Activated CD4-positive, alpha-beta T cell treated with anti-CD3 and anti-CD28 coated beads, Interleukin-2, Interleukin-4, amounts not matched to agents 100 ng/mL and 50 ng/mL, durations not matched to agents 16 hours and 8 hours (primary cell): Measurements from ENCODE around the gene CHURC1.

ENCODE experiments used
- DNase-seq: peaks from one replicate; pipeline ENCODE4 v3.0.0-alpha.2; 2020; ENCODE audit warnings: low spot score

The CHURC1 gene

DNA sequence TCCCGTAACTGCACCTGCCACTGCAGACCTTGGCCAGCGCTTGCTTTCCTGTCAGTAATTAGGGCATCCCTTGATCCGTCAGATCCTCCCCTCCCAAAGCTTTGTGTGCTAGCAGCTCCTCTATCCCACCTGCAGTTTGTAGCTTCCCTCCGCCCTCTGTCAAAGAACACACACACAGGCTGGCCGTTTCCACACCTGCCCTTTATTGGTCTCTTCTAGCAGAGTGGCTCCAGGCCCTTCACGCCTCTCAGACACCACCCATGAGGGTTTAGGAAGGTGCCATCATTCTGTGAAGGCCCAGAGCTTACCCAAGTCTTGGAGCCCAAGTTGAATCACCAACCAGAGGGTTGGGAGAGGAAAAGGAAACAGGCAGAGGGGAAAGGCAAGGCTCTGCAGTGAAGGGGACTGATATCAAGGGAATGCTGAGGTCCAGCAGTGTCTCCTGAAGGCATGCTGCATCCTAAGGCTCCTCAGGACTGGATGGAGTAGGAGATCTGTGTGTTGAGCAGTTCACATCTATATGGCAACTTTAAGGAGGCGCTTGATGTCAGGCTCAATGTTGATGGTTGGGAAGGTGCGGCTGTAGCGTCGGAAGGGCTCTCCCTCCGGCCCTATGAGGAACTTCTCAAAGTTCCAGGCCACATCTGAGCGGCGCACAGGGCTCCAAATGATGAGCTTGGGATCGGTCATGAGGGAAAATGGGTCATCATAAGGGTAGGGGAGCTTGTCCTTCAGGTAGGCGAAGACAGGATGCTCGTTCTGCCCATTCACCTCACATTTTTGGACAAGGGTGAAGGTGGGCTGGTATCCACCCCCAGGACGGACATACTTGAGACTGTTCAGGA lies 24.9 kb downstream of the CHURC1 start:
- no peak for DNase-seq

DNA sequence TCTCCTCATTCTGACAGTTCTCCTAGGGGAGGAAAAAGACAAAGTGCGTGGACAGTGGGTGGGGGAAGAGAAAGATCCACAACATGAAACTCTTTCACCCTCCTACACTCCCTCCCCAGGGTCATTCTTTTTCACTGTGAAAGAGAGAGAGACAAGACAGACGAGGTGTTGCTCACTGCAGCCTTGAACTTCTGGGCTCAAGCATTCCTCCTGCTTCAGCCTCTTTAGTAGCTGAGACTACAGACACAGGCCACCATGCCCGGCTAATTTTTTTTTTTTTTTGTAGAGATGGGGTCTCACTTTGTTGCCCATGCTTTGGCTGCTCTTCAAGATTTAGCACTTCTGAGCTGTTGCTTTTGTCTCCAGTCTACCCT lies 25.5 kb downstream of the CHURC1 start:
- DNase-seq: no peak

DNA sequence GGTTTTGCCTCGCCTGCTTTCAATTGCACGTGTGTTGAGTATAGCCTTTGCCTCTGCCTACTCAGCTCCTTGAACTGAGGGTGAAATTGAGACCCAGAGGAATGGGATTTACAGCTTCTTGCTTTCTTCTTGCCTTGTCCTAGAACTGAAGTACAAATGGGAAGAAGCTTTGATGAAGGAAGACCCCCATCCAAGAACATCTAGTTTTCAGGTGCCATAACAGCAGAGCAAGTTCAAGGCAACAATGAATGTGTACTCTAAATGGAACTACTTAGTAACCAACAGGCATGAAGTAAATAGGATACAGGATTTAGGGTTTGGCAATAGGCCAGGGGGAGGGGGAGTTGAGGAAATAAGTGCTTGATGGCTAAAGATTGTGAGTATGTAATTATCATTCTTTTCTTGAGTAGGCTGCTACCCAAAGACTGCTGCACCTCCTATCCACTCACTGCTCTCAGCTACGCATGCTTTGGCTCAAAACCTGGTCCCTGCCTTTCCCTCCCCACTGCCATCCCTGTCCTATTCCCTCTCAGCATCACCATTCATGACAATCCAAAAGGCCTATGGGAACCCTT lies 26.2 kb downstream of the CHURC1 start:
- no peak for DNase-seq

DNA sequence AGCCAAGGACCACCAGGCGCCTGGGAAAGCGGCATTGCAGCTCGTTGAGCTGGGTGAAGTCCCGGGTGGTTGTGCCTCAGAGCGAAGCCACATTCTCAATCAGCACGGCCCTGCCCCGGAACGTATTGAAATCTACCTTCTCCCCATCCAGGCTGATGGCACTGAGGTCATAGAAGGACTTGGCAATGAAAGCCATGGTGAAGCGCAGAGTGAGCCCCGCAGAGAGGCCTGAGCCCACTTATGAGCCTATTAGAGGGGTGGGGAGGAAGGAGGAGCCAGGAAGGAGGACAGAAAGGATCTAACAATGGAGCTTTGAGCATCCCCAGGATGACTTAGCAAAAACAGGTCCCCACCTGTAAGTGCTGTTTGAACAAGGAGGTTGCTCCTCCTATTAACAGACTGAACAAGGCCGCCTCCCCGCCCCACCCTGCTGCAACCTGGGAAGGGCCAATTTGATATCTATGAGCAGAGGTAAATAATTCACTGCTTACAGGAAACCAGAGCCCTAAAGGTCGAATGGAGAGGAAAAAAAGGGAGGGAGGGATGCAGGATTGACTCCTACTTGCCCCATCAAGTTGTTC lies 28.4 kb downstream of the CHURC1 start, which contains the start of gene GPX2:
Gene GPX2, minus strand, starts transcription at position 215 of the 581 bp plus-strand sequence. Its CDS starts 19 bp downstream, at position 196.
- DNase-seq: no peak

DNA sequence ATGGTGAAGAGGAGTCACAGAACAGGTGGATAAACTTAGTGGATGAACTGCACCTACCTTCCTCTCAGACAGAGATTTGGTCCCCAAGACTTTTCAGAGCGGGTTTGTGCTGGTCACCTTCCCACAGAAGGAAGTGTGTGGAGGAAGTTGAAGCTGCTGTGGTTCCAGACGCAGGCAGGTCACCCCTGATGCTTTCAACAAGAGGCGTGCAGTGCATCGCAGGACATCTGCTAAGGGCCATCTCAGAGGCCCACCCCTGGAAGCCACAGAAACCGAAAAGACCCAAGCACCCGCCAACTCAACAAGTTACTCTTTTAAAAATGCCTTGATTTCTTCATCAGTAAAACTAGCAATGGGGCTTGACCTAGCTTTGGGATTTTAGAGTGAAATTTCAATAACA lies 29.3 kb downstream of the CHURC1 start:
- no peak for DNase-seq

DNA sequence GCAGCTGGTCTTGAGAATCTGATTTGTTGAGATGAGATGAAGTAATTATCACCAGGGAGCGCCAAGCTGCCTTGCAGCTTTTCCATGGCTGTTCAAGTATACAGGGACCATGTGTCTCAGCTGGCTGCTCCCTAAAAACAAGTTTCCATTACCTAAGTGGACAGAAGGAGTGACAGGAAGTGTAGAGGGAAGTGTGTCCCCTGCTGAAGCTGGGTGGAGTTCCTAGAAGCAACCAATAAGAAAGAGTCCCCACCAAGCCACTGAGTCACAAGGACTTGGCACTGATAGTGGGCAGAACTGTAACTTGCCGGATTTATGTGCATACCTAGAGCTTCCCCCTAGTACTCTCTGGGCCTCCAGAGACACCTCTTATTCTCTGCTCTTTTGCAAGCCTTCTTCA lies 29.8 kb downstream of the CHURC1 start:
- DNase-seq: no peak

DNA sequence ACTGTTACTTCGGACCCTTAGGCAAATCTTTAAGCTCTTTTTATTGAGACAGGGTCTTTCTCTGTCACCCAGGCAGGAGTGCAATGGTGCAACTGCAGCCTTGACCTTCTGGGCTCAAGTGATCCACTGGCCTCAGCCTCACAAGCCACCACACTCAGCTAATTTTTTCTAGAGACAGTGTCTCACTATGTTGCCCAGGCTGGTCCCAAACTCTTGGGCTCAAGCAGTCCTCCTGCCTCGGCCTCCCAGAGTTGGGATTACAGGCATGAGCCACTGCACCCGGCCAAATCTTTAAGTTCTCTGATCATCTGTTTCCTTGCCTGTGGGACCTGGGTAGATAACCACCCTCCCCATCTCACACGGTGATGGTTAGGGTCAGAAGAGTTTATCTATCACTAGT lies 30.6 kb downstream of the CHURC1 start:
- DNase-seq: no peak

DNA sequence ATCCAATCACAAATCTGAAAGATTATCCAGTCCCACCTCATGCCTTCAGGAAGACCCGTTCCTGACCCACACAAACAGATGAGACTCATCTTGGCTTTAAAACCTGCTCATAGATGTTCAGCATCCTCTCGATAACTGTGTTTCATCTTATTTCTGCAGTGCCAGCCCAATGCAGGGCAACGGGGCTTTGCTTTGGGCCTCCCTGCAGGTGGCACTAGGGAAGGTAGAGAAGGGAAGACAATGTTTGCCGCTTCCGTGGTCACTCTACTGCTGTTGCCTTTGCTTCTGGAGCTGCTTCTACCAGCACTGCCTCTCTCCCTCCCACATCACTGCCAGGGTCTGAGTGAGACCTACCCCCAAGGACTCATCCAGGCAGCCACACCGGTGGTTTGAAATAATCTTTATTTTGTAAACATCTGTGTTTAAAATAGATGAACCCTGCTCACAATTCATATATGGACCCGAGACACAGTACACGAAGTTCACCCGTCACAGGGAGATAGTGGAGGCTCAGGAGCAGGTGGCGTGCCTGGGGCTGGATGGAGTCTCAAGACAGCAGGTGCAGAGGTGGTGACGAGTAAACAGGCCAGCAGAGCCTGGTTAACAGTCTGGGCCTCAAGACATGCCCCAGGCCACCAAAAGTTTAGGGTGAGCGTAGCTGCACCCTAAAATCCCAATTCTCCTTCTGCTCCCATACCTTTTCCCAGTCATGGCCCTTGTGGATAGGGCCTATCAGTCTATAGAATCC lies 31.4 kb downstream of the CHURC1 start:
- DNase-seq: no peak

DNA sequence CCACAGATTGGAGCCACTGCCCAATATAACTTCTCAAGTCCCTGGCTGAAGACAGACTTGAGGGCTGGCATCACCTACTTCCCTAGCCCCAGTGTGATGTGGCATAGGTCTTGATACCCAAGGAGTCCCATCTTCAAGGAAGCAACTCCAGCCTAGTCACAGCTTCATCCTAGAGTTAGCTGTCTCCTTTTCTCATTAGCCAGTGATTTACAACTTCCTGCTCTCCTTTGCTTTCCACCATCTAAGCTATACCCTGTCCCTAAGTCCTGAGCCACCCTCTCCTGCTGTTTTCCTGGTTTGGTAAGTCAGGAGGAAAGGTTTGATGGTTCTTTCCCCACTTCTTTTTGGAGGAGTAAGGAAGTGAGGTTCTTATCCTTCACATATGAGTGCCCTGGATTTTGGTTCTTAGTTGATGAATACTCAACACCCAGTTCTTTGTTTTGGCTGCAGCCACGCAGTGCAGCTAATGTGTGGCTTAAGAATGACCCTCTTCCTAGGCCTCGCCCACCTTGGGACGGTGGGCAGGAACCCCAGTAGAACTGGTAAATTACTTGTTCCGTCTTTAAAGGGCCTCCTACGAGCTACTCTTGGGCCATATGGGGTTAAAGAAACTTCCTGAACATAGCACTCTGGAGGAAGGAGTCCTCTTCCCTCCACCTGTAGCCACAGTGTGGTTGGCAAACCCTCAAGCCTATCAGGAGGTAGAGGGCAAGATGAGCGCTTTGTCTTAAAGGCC lies 32.2 kb downstream of the CHURC1 start:
- no peak for DNase-seq

DNA sequence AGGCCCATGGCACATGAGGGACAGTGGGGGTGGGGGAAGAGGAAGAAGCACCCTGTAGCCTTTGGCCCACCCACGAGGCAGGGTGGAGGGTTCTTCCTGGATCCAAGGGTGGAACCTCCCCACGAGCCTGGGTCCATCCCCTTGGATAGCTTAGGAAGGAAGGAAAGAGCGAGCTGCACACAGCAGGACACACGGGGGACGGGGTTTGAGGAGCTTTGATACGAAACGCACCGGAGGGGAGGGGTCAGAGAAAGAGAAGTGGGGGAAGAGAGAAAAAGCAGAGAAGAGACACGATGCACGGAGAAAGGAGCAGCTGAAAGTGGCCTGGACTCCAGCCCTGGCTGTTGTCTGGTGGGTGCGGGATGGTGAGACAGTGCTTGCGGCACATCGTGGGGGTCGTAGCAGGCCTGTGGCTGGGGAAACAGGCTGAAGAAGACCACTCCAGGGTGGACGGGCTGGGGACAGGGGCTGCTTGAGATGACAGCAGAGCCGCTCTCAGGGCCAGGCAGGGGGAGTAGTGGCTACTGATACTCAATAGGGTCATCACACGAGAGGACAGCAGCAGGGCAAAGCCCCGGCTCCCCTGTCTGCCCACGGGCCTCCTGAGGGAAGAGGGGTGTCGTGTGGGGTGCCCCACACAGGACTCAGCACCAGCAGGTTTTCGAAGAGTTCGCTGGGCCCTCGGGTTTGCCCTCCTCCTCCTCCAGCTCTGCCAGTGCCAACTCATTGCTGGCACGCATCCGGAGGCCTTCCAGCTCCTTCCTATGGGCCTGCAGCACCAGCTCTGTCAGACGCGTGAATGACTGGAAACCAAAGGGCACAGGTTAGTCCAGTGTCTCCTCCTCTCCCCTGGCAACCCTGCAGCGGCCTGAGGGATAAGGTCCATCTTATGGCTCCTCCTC lies 33.7 kb downstream of the CHURC1 start:
- DNase-seq: no peak

DNA sequence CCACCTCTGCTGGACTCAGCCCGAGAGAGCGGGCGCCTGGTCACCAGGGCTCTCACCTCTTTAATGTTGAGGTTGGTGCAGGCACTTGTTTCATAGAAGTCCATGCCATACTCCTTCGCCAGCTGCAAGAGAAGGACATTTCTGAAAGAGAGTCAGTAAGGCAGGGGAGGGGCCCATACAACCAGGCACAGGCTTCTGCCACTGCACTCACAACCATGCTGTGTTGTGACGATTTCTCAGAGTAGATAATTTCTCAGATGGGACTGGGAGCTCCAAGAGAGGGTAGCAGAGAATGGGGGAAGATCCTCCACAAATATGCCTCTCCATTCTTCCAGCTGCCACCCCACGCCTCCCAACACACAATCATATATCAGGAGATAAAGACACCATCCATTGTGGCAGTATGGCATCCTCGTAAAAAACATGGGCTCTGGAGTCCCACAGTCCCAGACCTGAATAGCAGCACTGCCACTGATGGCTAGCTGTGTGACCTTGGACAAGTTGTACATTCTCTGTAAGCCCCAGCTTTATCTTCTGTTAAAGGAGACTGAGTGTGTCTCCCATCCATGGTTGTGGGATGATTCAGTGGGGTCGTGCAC lies 34.5 kb downstream of the CHURC1 start:
- no peak for DNase-seq

DNA sequence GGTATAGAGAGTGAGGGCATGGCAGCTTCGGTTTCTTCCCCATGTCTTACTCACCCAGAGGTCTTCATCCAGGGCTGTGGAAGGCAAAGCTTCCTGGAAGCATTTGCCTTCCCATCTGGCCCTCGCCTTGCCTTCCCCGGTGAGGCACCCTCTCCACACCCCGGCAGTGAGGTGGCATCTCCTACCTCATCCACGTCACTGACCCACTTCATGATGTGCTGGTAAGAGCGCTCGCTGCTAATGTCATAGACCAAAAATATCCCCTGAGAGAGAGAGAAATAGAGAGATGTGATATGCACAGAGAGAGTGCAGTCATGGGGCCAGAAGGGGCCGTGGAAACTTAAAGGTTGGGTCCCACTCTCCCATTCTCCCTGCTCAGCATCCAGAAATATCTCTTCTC lies 36.6 kb downstream of the CHURC1 start:
- no peak for DNase-seq

DNA sequence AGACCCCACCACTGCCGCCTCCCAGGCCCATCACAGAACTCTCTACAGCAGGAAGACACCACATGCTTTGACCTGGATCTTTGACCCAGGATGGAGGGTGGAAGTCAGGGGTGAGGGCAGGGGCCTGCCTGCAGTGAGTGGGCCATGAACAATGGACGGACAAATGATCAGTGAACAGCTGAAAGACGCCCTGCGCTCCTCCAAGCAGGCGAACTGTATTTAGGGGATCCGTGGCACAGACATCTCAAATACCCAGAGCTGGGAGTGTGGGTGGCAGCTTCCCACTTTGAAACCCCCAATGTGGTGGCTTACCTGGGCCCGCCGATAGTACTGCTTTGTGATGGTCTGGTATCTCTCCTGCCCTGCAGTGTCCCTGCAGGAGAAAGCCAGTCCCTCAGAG lies 37.0 kb downstream of the CHURC1 start:
- no peak for DNase-seq

DNA sequence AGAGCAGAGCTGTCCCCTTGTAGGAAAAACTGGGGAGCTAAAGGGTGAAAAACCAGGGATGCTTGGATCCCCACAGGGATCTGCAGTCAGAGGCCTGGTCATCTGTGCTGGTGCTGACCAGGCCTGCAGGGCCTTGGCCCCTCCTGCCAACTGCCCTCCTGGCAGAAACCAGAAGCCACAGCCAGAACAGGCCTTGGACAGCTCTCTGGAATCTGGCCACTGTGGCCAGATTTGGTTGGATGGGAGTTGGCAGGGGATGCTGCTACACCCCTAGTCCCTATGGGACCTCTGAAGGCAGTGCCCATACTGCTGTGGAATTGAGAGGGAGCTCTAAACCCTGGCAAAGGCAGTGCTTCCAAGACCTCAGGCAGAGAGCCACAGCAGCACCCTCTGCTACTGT lies 37.5 kb downstream of the CHURC1 start:
- DNase-seq: no peak

DNA sequence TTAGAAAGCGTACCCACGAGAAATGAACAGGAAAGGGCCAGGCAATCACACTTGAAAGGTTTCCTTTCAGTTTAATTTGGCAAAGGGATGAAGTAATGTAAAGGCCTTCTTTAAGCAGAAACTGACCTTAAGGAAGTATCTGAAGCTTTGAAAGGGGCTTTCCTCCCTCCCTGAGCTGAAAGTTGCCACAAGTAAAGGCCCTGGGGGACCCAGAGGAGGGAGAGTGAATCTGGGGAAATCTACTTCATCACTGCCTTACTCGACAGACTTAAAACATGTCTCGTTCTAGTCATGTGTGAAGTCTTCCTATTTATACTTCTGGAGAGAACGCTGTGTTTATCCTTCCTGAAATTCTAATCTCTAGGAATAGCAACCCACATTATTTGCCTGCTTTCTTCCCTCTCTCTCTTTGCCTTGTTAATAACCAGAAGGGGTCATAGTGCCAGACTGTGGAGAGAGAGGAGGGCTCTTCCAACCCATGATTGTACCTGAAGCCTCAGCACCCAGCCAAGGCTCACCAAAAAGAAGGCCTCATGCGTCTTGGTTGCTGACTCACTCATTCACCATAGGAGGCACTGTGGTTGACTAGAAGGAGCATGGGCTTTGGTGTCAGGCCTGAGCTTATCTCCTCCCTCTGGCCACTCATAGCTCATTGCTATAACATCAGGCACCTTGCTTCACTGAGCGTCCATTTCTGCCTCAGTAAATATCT lies 38.5 kb downstream of the CHURC1 start:
- DNase-seq: no peak

DNA sequence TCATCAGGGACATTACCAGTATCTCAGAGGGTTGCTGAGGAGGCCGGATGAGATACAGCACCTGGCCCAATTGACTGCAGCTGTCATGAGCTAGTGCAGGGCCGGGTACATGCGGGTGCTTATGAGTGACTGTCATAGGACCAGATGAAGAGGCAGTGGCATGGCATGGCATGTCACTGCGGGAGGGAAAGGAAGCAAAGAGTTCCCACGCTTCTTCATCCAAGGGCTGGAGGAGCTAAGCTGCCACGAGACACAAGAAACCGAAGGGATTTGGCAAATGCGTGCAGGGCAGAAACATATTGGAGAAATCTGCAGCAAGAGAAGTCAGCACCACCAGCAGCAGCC lies 39.0 kb downstream of the CHURC1 start:
- DNase-seq: no peak

DNA sequence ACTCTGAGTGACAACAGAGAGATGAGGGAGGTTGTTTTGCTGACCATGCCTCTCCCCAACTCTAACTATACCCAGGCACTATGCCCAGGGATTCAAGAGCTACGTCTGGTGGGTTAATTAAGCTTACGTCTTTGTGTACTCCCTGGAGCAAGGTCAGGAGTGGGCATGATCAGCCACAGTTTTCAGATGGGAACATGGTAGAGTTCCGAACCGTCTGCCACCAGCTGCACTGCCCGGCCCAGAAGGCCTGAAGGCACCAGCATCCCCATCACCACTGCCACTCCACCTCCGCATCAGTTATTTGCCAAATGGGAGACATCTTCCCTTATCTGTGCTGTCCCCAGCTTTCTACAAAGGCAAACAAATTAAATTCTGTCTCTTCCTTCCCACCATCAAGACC lies 39.4 kb downstream of the CHURC1 start:
- DNase-seq: no peak

DNA sequence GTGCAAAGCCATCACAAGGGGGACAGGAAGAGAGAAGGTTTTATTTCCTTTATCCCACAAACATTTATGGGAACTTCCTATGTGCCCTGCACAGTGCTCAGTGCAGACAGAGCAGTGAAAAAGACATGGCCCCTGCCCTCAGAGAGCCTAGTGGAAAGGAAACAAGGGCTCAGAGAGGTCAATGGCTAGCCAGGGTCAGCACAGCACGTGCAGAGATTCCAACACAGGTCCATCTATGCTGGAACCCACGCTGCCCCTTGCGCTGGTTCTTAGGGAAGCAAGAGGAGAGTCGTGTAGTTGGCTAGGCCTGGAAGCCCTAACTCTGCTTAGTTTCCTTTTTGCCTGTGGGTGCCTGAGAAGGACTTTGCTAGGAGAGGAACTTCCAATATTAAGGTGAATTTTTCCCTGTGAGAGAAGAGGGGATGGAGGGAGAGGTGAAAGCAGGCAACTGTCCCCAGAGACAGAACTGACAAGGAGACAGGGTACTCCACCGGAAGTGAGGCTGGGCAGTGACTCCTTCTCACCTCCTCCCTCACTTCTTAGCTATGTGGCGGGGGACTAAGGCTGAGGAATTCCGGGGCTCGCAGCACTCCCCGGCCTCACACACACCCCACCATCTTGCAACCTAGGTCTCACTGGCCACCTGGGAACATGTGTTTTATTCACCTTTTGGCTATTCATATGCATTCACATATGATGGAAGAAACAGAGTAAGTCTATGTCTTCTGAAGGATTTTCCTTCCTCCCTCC lies 40.4 kb downstream of the CHURC1 start:
- DNase-seq: no peak

DNA sequence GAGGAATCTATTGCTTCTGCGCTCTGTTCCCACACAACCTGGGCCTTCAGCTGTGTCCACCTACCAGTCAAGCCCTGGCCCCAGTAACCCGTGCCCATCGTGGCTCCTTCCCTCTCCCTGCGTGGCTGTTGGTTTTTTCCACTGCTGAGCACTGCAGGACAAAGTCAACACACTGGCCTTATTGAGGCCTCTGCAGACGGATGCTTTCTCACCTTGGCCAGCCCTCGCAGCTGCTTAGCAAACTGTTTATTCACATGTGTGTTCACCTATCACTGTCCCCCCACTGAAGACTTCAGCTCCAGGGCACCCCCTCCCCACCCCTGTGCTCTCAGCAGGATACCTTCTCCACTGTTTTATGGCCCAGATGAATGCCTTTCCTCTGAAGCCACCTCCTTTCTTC lies 41.0 kb downstream of the CHURC1 start:
- DNase-seq: no peak
